H1 (cell line): ENCODE results near the gene GABRG2. TPM values are rescaled to one million over a fixed set of nuclear protein-coding genes. Genes with fewer than 3 reads are reported as not detected.

ENCODE experiments used
- CTCF ChIA-PET: fragments of 300-600 bp; sonication (Branson Sonifier 250); formaldehyde crosslinking; loops from one replicate; lab custom pipeline; 2021; ENCODE audit not compliant: partially characterized antibody; lab: Charles Lee
- POLR2A ChIA-PET: fragments of 300-600 bp; sonication (Branson Sonifier 250); formaldehyde crosslinking; loops from one replicate; lab custom pipeline; 2021; ENCODE audit warnings: inconsistent platforms; ENCODE audit not compliant: partially characterized antibody; lab: Charles Lee
- DNase-seq, 2 experiments: peaks; one replicate each; pipeline versions ENCODE4 v3.0.0 to v3.0.0-alpha.2; 2010 to 2022; ENCODE audit warnings: low spot score in 2 of 2, low read depth in 1 of 2, mixed read lengths in 1 of 2
- FAIRE-seq: peaks from 2 replicates; lab custom pipeline; 2011; peaks lifted over from hg19 to GRCh38; lab: Jason Lieb, UNC
- H2AFZ ChIP-seq: 2 replicates; pipeline ENCODE4 v1.8.1; 2012; ENCODE audit warnings: low read length, inconsistent platforms
- H2AK5ac ChIP-seq: 2 replicates; pipeline ENCODE4 v1.6.1; 2013; ENCODE audit warnings: low read depth, low read length
- H2BK120ac ChIP-seq: replicated peaks from 2 replicates; pipeline ENCODE3; 2013; ENCODE audit warnings: low read depth, low read length, inconsistent platforms
- H2BK12ac ChIP-seq: 2 replicates; pipeline ENCODE4 v1.6.1; 2013; ENCODE audit warnings: low read depth, low read length
- H2BK15ac ChIP-seq: 2 replicates; pipeline ENCODE4 v1.6.1; 2013; ENCODE audit warnings: low read length
- H2BK20ac ChIP-seq: 2 replicates; pipeline ENCODE4 v1.6.1; 2013; ENCODE audit warnings: low read length
- H2BK5ac ChIP-seq: 2 replicates; pipeline ENCODE4 v1.6.1; 2013; ENCODE audit warnings: low read depth, low read length
- H3K14ac ChIP-seq: 2 replicates; pipeline ENCODE4 v1.6.1; 2013; ENCODE audit warnings: inconsistent platforms; ENCODE audit not compliant: insufficient read length
- H3K18ac ChIP-seq: 2 replicates; pipeline ENCODE4 v1.6.1; 2013; ENCODE audit warnings: low read length; ENCODE audit errors: extremely low read depth
- H3K23ac ChIP-seq: 2 replicates; pipeline ENCODE4 v1.6.1; 2013; ENCODE audit warnings: inconsistent platforms; ENCODE audit not compliant: insufficient read length
- H3K23me2 ChIP-seq: 2 replicates; pipeline ENCODE4 v1.6.1; 2013; ENCODE audit warnings: low read depth, low read length
- H3K27ac ChIP-seq: 2 replicates; pipeline ENCODE4 v1.6.1; 2011; ENCODE audit warnings: low read depth, low read length, inconsistent platforms
- H3K27me3 ChIP-seq, 4 experiments: replicated peaks in 1 of 4; 1 replicate in 1 of 4; 2 replicates in 3 of 4; pipeline versions ENCODE4 v1.6.1 to v1.8.1; 2011 to 2013; ENCODE audit warnings: low read length in 3 of 4, mild to moderate bottlenecking in 3 of 4, inconsistent platforms in 2 of 4, mixed read lengths in 2 of 4, moderate library complexity in 1 of 4; ENCODE audit not compliant: control insufficient read depth in 3 of 4, insufficient read depth in 3 of 4; ENCODE audit errors: extremely low read depth in 1 of 4
- H3K36me3 ChIP-seq, 4 experiments: 2 replicates each; pipeline versions ENCODE4 v1.6.1 to v1.8.1; 2011 to 2013; ENCODE audit warnings: mild to moderate bottlenecking in 4 of 4, low read length in 3 of 4, moderate library complexity in 2 of 4, control low read depth in 1 of 4, inconsistent platforms in 1 of 4; ENCODE audit not compliant: insufficient read depth in 4 of 4, control insufficient read depth in 2 of 4
- H3K4ac ChIP-seq: replicated peaks from 2 replicates; pipeline ENCODE3; 2013; ENCODE audit warnings: low read length, low read depth, mixed read lengths, inconsistent platforms; ENCODE audit not compliant: insufficient read length
- H3K4me1 ChIP-seq, 4 experiments: replicated peaks in 1 of 4; 1 replicate in 1 of 4; 2 replicates in 3 of 4; pipeline versions ENCODE4 v1.6.1 to v1.8.1; 2011 to 2013; ENCODE audit warnings: low read length in 3 of 4, inconsistent platforms in 2 of 4, mixed read lengths in 1 of 4; ENCODE audit not compliant: insufficient read depth in 4 of 4, control insufficient read depth in 3 of 4
- H3K4me2 ChIP-seq, 2 experiments: 2 replicates each; pipeline versions ENCODE4 v1.6.1 to v1.8.1; 2011 to 2013; ENCODE audit warnings: low read depth in 2 of 2, low read length in 2 of 2, control low read depth in 1 of 2, inconsistent platforms in 1 of 2, mild to moderate bottlenecking in 1 of 2; ENCODE audit not compliant: insufficient read depth in 1 of 2
- H3K4me3 ChIP-seq, 4 experiments: fragments of 200-600, 300-600 bp in 1 of 4; sonication (generic), shearing (Covaris generic), sonication (Bioruptor Twin) in 1 of 4; 2 replicates each; pipeline versions ENCODE4 v1.5.1 to v1.8.1; 2011 to 2016; ENCODE audit warnings: low read length in 4 of 4, low read depth in 3 of 4, control low read depth in 2 of 4, inconsistent platforms in 2 of 4, mild to moderate bottlenecking in 2 of 4, mixed read lengths in 1 of 4, moderate library complexity in 1 of 4; ENCODE audit not compliant: insufficient read depth in 2 of 4; ENCODE audit errors: extremely low read depth in 1 of 4
- H3K56ac ChIP-seq: replicated peaks from 2 replicates; pipeline ENCODE3; 2013; ENCODE audit warnings: low read depth, mild to moderate bottlenecking, mixed read lengths, low read length, inconsistent platforms; ENCODE audit not compliant: insufficient read length
- H3K79me1 ChIP-seq: 2 replicates; pipeline ENCODE4 v1.6.1; 2013; ENCODE audit warnings: low read depth, low read length, control low read depth
- H3K79me2 ChIP-seq, 2 experiments: 2 replicates each; pipeline versions ENCODE4 v1.6.1 to v1.8.1; 2012 to 2013; ENCODE audit warnings: low read length in 2 of 2, mild to moderate bottlenecking in 2 of 2, inconsistent platforms in 1 of 2; ENCODE audit not compliant: insufficient read depth in 2 of 2, control insufficient read depth in 1 of 2
- H3K9ac ChIP-seq, 4 experiments: replicated peaks in 1 of 4; 1 replicate in 1 of 4; 2 replicates in 3 of 4; pipeline versions ENCODE4 v1.6.1 to v1.8.1; 2011 to 2013; ENCODE audit warnings: low read depth in 3 of 4, low read length in 3 of 4, control low read depth in 2 of 4, mild to moderate bottlenecking in 2 of 4, moderate library complexity in 2 of 4, inconsistent platforms in 1 of 4; ENCODE audit errors: extremely low read depth in 1 of 4
- H3K9me3 ChIP-seq, 2 experiments: 2 replicates each; pipeline versions ENCODE4 v1.6.1 to v1.8.1; 2012 to 2013; ENCODE audit warnings: mild to moderate bottlenecking in 2 of 2, moderate library complexity in 2 of 2, control low read depth in 1 of 2, inconsistent platforms in 1 of 2, low read depth in 1 of 2, low read length in 1 of 2, mixed read lengths in 1 of 2; ENCODE audit not compliant: insufficient read depth in 2 of 2
- H4K20me1 ChIP-seq, 2 experiments: replicated peaks in 1 of 2; 2 replicates each; pipeline versions ENCODE3 to v1.8.1; 2011 to 2013; ENCODE audit warnings: inconsistent platforms in 2 of 2, low read length in 2 of 2, mild to moderate bottlenecking in 1 of 2; ENCODE audit not compliant: insufficient read depth in 2 of 2, control insufficient read depth in 1 of 2
- H4K5ac ChIP-seq: 2 replicates; pipeline ENCODE4 v1.6.1; 2013; ENCODE audit warnings: low read length, low read depth, mixed read lengths, inconsistent platforms; ENCODE audit not compliant: insufficient read length
- H4K8ac ChIP-seq: 2 replicates; pipeline ENCODE4 v1.8.0; 2013; ENCODE audit warnings: mild to moderate bottlenecking, moderate library complexity, low read length, inconsistent platforms; ENCODE audit not compliant: insufficient read depth; ENCODE audit errors: extremely low read depth
- H4K91ac ChIP-seq: replicated peaks from 2 replicates; pipeline ENCODE3; 2013; ENCODE audit warnings: low read length, mixed read lengths, inconsistent platforms; ENCODE audit not compliant: insufficient read length
- ATF2 ChIP-seq: IDR thresholded peaks from 2 replicates; pipeline ENCODE4 v1.6.1; 2012; ENCODE audit warnings: low read length, inconsistent platforms
- EZH2 ChIP-seq: fragments of 200-600 bp; sonication (generic); IDR thresholded peaks from 2 replicates; pipeline ENCODE4 v1.7.1; 2012; ENCODE audit warnings: low read depth, mild to moderate bottlenecking, moderate library complexity, low read length, inconsistent platforms; ENCODE audit not compliant: severe bottlenecking
- GTF2F1 ChIP-seq: IDR thresholded peaks from 2 replicates; pipeline ENCODE4 v1.6.1; 2012; ENCODE audit warnings: low read depth, low read length, improper control_type of control experiment, borderline replicate concordance
- MAFK ChIP-seq: IDR thresholded peaks from 2 replicates; pipeline ENCODE4 v1.6.1; 2012; ENCODE audit warnings: low read depth, mild to moderate bottlenecking, improper control_type of control experiment, low read length
- NRF1 ChIP-seq: IDR thresholded peaks from 2 replicates; pipeline ENCODE4 v1.6.1; 2011; ENCODE audit warnings: mild to moderate bottlenecking, low read depth, low read length, improper control_type of control experiment
- POLR2A ChIP-seq, 2 experiments: IDR thresholded peaks; 1 replicate in 1 of 2; 2 replicates in 1 of 2; pipeline ENCODE4 v1.6.1; 2011; ENCODE audit warnings: low read depth in 2 of 2, low read length in 2 of 2, mild to moderate bottlenecking in 2 of 2; ENCODE audit errors: control extremely low read depth in 1 of 2
- RXRA ChIP-seq: IDR thresholded peaks from 2 replicates; pipeline ENCODE4 v1.6.1; 2011; ENCODE audit warnings: low read depth, mild to moderate bottlenecking, low read length, moderate library complexity; ENCODE audit not compliant: insufficient read depth
- SP2 ChIP-seq: IDR thresholded peaks from 2 replicates; pipeline ENCODE4 v1.6.1; 2012; ENCODE audit warnings: mild to moderate bottlenecking, low read length, inconsistent platforms
- SUZ12 ChIP-seq: fragments of 200-600 bp; sonication (generic); IDR thresholded peaks from 2 replicates; pipeline ENCODE4 v1.6.1; 2012; ENCODE audit warnings: mild to moderate bottlenecking, inconsistent platforms, low read length, moderate library complexity, mixed read lengths
- TAF1 ChIP-seq: IDR thresholded peaks from 2 replicates; pipeline ENCODE4 v1.6.1; 2011; ENCODE audit warnings: mild to moderate bottlenecking, low read depth, low read length
- USF2 ChIP-seq: IDR thresholded peaks from 2 replicates; pipeline ENCODE4 v1.6.1; 2011; ENCODE audit warnings: low read length, improper control_type of control experiment
- YY1 ChIP-seq: IDR thresholded peaks from 2 replicates; pipeline ENCODE4 v1.6.1; 2011; ENCODE audit warnings: low read depth, mild to moderate bottlenecking, low read length
- WGBS, 2 experiments: shearing (Covaris generic) in 1 of 2; methylation state at CpG; one replicate each; pipeline versions ENCODE4 v1.1.6 to v1.1.7; 2013 to 2015; ENCODE audit warnings: low lambda C conversion rate in 2 of 2, mixed read lengths in 2 of 2, inconsistent platforms in 1 of 2, low coverage in 1 of 2, missing lambda C conversion rate in 1 of 2; ENCODE audit not compliant: insufficient replicate concordance in 2 of 2, insufficient coverage in 1 of 2, insufficient read length in 1 of 2; ENCODE audit errors: extremely low coverage in 1 of 2, missing lambda C conversion rate in 1 of 2; 5-methylcytosine and 5-hydroxymethylcytosine counted together
- polyA plus RNA-seq, 7 experiments: library from polyadenylated mRNA; depleted of rRNA in 3 of 7; stranded (reverse) in 5 of 7; unstranded in 2 of 7; fragments of >200 nt in 5 of 7; fragments of 200-250 nt in 2 of 7; gene quantifications; 1 replicate in 5 of 7; 2 replicates in 1 of 7; 4 replicates in 1 of 7; pipeline versions ENCODE4 v1.2.1 to v1.2.3, GENCODE V29; 2011 to 2013; ENCODE audit warnings: missing spikeins in 2 of 7, mixed read lengths in 2 of 7
- total RNA-seq: library from RNA; stranded (reverse); fragmentation: NEBNext Ultra II Directional; extraction: Animal tissue kit (Norgen Biotek cat#: 25700); gene quantifications from 2 replicates; pipeline ENCODE4 v1.2.1, GENCODE V29; 2021

The GABRG2 gene
- total and polyA plus RNA-seq, 2 of the 8 experiments (the other 6 are each of a cell fraction or from before 2014, with no cell fraction given) = 2.0 to 2.8 TPM

- no peak overlapping the region for H4K91ac ChIP-seq
- H4K5ac ChIP-seq = no peak overlapping the region
- DNase-seq (no peak), FAIRE-seq (no peak)
- H3K36me3 ChIP-seq = no peaks in the 10 kb centered on the region
- no peaks in the 10 kb centered on the region for H3K79me1 ChIP-seq
- H3K27me3 ChIP-seq = no peaks in the 10 kb centered on the region
- no peak overlapping the region for H3K56ac ChIP-seq
- no peak overlapping the region for H2AFZ ChIP-seq
- no peak overlapping the region for H4K8ac ChIP-seq
- peak overlapping the region; percentile 15 to 29; a peak in 3 of 4 replicates for H3K4me2 ChIP-seq
- CTCF ChIA-PET = no interaction called here
- no peak overlapping the region for H3K14ac ChIP-seq
- no peak overlapping the region for H3K4ac ChIP-seq
- H3K79me2 ChIP-seq = no peaks in the 10 kb centered on the region
- no peak overlapping the region for H2BK20ac ChIP-seq
- POLR2A ChIA-PET = no interaction called here
- H3K18ac ChIP-seq = no peak overlapping the region
- H2BK12ac ChIP-seq = no peak overlapping the region
- H3K4me1 ChIP-seq = peaks cover 0 to 2% (median 0%) of the 10 kb centered on the region in 4 experiments; a peak in 1 of 7 replicates
- H3K9ac ChIP-seq = no peak overlapping the region
- WGBS, 2 experiments = 55% methylated on average over 3 of the region's 3 CpGs; no CpG with 5 or more reads in 1 of the 2 experiments
- H3K4me3 ChIP-seq = peak overlapping the region in 1 of 4 experiments; percentile 9; a peak in 1 of 8 replicates
- H2BK120ac ChIP-seq = no peak overlapping the region
- H3K23me2 ChIP-seq = no peaks in the 10 kb centered on the region
- no peaks in the 10 kb centered on the region for H3K9me3 ChIP-seq
- no peak overlapping the region for H2BK5ac ChIP-seq
- H2AK5ac ChIP-seq = no peak overlapping the region
- no peak overlapping the region for H3K23ac ChIP-seq
- no peak overlapping the region for H3K27ac ChIP-seq
- no peaks in the 10 kb centered on the region for H4K20me1 ChIP-seq
- H2BK15ac ChIP-seq = no peak overlapping the region
- TF ChIP-seq MAFK (no peak), ATF2 (no peak), POLR2A (IDR thresholded peaks at IDR 0.05; ENCODE audit: control extremely low read depth in 1 of 2, low read depth in 2 of 2, low read length in 2 of 2) (no peak), EZH2 (no peak), USF2 (no peak), SUZ12 (no peak), RXRA (no peak), NRF1 (no peak), YY1 (no peak), SP2 (no peak), TAF1 (no peak), GTF2F1 (no peak)
These were observed 14.9 kb upstream of the GABRG2 start for GRCh38 chr5:162052676-162053075.
